Measurements from ENCODE around the gene MYO10.

GRCh38 chr5:16929347-16929746, 6.7 kb downstream of the MYO10 start:
- TF ChIP-seq CTCF (IDR thresholded peaks at IDR 0.05) (no peak), POLR2A (IDR thresholded peaks at IDR 0.05) (no peak)
